H1 (cell line): ENCODE results near the gene STAC. TPM values are rescaled to one million over a fixed set of nuclear protein-coding genes. Genes with fewer than 3 reads are reported as not detected.

Experiments
- CTBP2 ChIP-seq: IDR thresholded peaks from 2 replicates; pipeline ENCODE4 v1.7.0; 2011; ENCODE audit warnings: borderline replicate concordance, mild to moderate bottlenecking, moderate library complexity, mixed read lengths, low read length; ENCODE audit not compliant: insufficient read depth, insufficient read length
- polyA plus RNA-seq, 7 experiments: library from polyadenylated mRNA; depleted of rRNA in 3 of 7; stranded (reverse) in 5 of 7; unstranded in 2 of 7; fragments of >200 nt in 5 of 7; fragments of 200-250 nt in 2 of 7; gene quantifications; 1 replicate in 5 of 7; 2 replicates in 1 of 7; 4 replicates in 1 of 7; pipeline versions ENCODE4 v1.2.1 to v1.2.3, GENCODE V29; 2011 to 2013; ENCODE audit warnings: missing spikeins in 2 of 7, mixed read lengths in 2 of 7
- total RNA-seq: library from RNA; stranded (reverse); fragmentation: NEBNext Ultra II Directional; extraction: Animal tissue kit (Norgen Biotek cat#: 25700); gene quantifications from 2 replicates; pipeline ENCODE4 v1.2.1, GENCODE V29; 2021
- TF ChIP-seq, protein P1 (sequence below): IDR thresholded peaks from 2 replicates; pipeline ENCODE4 v1.6.1; 2012; ENCODE audit warnings: low read length, inconsistent platforms
- TF ChIP-seq, protein P2 (sequence below): IDR thresholded peaks from 2 replicates; pipeline ENCODE4 v1.6.1; 2012; ENCODE audit warnings: inconsistent platforms

Gene STAC
- total and polyA plus RNA-seq, 2 of the 8 experiments (the other 6 are each of a cell fraction or from before 2014, with no cell fraction given) = 8.0 to 18.1 TPM

GRCh38 chr3:36482256-36482655, 102.0 kb downstream of the STAC start (continued):
- TF ChIP-seq, protein P1, sequence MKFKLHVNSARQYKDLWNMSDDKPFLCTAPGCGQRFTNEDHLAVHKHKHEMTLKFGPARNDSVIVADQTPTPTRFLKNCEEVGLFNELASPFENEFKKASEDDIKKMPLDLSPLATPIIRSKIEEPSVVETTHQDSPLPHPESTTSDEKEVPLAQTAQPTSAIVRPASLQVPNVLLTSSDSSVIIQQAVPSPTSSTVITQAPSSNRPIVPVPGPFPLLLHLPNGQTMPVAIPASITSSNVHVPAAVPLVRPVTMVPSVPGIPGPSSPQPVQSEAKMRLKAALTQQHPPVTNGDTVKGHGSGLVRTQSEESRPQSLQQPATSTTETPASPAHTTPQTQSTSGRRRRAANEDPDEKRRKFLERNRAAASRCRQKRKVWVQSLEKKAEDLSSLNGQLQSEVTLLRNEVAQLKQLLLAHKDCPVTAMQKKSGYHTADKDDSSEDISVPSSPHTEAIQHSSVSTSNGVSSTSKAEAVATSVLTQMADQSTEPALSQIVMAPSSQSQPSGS = no peak
- no peak for TF ChIP-seq CTBP2
- TF ChIP-seq, protein P2, sequence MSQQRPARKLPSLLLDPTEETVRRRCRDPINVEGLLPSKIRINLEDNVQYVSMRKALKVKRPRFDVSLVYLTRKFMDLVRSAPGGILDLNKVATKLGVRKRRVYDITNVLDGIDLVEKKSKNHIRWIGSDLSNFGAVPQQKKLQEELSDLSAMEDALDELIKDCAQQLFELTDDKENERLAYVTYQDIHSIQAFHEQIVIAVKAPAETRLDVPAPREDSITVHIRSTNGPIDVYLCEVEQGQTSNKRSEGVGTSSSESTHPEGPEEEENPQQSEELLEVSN = no peak
- TF ChIP-seq, all 59 proteins: peak for 0
